Camera-type eye (tissue), 1 donor: ENCODE measurements around the gene RNF31. TPM values are rescaled to one million over a fixed set of nuclear protein-coding genes. Genes with fewer than 3 reads are reported as not detected.

Experiments used
- total RNA-seq: library from RNA; depleted of rRNA; stranded (reverse); fragments of >200 nt; gene quantifications from one replicate; pipeline ENCODE4 v1.2.3, GENCODE V29; 2014

RNF31 gene
- total RNA-seq, result 72.5 TPM

DNA sequence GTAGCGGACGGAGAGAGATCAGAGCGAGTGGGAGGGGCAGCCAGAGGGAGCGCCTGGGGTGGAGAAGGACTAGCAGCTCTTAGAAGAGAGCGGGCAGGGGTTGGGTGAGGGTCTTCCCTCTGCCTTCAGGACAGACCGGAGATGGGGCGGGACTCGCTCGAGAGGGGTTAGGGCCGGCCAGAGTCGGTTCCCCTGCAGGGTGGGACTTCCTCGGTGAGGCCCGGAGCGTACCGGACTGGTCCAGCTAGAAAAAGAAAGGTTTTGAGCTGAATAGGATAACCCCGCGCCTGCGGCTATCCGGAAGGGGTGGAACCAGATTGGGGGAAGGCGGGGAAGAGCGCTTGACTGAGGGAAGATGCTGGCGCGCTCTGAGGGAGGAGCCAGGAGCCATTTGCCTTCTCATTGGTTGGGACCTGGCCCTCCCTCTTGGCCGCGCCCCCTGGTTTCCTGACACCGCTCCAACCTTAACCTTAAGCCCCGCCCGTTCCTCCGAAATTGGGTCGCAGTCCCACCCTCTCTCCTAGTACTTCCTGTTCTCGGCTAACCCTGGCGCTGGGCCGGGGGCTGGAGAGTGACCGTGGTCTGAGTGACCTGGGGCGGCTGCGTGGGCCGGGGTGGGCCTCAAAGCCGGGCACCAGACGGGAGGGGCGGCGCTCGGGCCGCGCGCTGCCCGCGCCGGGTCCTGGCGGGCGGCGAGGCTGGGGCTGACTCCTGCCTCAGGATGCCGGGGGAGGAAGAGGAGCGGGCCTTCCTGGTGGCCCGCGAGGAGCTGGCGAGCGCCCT is at the start of gene RNF31:
Gene RNF31, plus strand, starts transcription at position 521 of the 783 bp plus-strand sequence. Its CDS starts 201 bp downstream, at position 722.

DNA sequence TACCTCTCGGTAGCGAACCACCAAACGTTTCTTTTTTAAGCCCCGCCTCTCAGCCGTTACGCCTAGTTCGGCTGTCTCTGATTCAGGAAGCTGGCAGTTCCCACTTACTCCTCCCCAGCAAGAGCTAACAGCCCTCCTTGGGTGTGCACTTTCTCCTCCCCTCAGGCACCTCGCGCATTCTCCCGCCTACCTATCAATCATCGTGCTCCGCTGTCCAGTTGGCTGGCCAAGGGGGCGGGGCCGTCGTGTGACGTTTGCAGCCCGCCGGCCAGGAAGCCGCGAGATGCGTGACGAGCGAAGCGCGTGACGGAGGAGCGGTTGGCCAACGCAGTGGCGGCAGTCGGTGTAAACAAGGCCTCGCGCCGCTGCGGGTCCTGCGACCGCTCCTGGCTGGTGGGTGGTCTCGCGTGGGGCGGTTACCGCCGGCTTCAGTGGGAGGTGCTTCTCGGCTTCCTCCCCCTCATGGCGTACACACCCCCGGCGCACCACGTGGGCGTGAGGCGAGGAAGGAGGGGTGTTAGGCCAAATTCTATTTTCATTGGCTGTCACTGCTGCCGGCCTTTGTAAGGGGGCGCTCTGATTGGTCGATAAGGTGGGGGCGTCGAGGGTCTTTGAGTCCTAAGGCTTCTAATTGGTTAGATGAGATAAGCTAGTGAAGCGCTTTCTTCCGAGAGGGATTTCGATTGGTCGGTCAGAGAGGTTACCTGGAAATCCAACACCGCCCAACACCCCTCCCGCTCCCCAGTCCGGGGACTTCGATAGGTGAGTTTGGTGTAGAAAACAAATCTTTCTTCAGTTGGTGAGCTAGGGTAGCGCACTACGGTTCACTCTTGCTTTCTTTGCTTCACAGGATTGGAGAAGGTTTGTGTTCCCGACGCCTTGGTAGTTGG is 32.5 kb upstream of the RNF31 start, which contains the start of the genes DCAF11 and NRL:
Gene DCAF11, plus strand, starts transcription at position 246 of the 890 bp plus-strand sequence. CDS start 818 bp downstream, outside the sequence.
Gene NRL, minus strand, starts transcription at position 418 of the 890 bp plus-strand sequence. CDS start 32,101 bp downstream, outside the sequence.

DNA sequence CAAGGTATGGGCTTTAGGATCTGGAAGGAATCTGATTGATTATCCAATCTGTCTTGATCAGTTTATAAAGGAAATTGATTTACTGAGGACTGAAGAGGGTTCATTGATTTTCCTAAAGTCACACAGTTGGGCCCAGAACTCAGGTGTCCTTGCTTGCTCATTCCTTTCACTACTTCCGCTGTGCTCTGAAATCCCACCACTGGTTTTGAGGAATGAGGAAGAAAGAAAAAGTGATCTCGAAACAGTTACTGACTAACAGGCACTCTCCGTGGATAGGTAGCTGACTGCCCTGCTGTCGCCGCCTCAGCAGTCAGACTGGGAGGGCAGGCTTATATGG is 16.9 kb upstream of the RNF31 start, which contains the start of gene FITM1:
Gene FITM1, plus strand, starts transcription at position 280 of the 337 bp plus-strand sequence. CDS start 905 bp downstream, outside the sequence.

DNA sequence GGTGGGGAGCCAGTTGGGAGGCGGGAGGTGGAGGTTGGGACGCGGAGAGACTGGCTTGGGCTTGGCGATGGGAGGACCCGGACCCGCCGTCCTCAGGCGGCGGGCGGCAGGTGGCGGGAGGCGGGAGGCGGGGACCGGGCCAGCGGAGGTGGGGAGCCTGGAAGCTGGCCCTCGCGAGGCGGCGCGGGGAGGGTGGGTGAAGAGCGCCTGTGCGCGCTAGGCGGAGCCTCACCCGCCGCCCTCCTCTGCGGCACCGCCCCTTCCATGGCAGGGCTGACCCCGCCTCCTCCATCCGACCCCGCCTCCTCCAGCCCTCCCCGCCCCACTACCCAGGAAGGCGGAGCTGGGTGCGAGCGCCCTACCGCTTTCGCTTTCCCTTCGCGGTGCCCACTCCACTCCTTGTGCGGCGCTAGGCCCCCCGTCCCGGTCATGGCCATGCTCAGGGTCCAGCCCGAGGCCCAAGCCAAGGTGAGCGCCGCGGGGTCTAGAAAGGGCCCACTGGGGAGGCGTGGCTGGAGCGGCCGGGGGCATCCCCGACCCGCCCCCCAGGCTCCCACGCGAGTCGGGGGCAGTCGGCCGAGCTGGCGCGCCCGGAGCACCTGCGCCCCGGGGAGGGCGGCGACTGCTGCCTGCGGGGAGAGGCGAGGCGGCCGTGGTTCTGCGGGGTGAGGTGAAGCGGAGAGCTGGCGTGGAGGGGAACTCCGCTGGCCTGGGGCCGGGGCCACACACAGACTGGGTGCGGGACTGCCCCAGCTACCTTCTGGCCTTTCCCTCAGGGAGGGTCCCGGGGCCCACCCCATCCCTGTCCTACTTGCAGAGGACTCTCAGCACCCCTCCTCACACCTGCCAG is 11.2 kb upstream of the RNF31 start, which contains the start of gene PSME1:
Gene PSME1, plus strand, starts transcription at position 361 of the 850 bp plus-strand sequence. Its CDS starts 69 bp downstream, at position 430.

DNA sequence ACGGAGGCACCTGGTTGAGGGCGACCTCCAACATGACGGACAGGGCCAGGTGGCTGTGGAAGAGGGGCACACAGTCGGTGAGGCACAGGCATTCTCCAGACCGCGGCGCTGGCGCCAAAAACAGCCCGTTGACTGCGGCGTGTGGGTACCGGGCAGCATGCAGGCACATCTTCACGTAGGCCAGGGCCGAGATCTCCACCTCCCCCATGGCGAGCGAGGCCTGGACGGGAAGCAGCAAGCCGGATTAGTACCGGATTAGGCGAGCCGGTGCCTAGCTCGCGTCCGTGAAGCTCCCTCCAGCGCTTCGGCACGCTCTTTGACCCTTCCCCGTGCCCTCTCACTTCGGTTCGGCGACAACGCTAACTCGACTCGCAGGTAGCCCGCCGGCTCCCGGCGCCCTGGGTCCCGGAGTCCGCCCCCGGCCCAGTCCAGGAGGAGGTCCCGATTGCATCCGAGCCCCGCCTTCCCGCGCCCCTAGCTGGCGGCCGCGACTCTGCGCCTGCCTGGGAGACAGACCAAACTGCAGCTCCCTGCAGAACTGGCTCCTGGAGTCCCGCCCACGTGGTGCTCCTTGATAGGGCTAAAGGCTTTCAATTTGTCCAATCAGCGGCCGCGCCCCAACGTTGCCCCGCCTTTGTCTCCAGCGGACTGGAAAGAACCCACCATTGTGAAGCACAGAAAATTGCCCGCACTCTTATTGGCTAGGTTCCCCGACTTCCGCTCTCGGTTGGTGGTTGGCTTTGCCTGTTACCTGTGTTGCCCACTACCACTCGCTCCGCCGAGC is 6.0 kb upstream of the RNF31 start, which contains the start of gene EMC9:
Gene EMC9, minus strand, starts transcription at position 495 of the 784 bp plus-strand sequence. Its CDS starts 287 bp downstream, at position 208.

DNA sequence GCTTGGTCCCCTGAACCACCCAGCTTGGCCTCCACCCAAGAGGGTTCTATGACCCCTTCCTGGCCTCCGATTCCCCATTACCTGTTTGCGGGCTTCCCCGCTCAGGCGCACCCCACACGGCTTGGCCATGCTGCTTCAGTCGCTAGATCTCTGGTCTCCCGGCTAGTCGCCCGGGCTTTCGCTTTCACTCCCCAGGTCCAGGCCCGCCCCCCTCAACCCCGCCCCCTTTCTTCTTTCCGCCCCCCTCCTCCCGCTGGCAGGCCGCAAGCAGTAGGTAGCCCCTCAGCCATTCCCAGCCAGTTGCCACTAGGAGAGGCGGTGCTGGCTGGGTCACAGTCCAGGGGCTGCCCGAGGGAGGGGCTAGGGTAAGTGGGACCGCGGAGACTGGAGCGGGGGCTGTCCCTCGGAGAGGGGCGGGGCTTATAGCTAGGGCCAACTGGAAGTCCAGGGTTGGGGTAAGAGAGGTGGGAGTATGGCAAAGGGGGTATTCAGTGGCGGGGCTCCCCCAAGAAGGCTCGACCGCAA is 783 bp upstream of the RNF31 start, which contains the start of gene PSME2:
Gene PSME2, minus strand, starts transcription at position 158 of the 525 bp plus-strand sequence. Its CDS starts 29 bp downstream, at position 129.

DNA sequence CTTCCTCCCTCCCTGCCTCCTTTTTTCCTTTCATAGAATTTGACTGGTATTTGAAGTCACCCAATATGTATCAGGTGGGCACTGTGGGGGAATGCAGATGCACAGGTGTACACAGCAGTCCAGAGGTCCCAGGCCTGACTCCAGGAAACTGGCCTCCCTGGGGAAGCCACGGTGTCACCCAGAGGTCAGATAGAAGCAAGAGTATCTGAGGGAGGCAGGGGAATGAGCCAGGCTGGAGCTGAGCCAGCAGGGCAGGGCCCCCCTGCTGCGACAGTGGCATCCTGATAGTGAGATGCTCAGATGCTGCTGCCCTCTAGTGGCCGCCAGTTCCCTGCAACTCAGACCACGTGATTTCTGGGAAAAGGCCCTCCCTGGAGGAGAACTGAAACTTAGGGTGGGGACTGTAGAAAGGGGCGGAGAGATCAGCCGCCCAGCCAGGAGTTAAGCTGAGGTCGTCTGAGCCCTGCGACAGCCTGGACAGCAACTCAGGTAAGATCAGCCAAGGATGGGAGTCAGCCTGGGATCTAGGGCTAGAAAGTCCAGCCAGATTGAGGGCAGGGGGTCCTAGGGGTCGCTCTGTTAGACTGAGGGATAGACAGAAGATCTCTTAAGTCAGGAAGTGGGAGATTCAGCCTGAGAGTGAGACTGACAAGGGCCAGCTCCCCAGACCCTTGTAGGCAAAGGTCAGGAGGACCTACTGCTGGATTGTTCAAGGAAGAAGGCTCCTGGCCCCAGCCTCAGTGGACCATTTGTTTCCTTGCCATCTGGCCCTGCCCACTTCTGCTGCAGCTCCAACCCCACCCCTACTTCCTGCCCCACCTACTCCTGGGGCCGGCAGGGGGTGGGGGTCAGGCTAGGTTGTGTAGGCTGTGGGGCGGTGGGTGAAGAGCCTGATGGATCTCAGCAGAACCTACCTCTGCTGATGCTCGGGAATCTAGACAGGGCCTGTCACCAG is 13.8 kb downstream of the RNF31 start, which contains the start of gene IRF9:
Gene IRF9, plus strand, starts transcription at position 416 of the 955 bp plus-strand sequence. CDS start 880 bp downstream, outside the sequence.

DNA sequence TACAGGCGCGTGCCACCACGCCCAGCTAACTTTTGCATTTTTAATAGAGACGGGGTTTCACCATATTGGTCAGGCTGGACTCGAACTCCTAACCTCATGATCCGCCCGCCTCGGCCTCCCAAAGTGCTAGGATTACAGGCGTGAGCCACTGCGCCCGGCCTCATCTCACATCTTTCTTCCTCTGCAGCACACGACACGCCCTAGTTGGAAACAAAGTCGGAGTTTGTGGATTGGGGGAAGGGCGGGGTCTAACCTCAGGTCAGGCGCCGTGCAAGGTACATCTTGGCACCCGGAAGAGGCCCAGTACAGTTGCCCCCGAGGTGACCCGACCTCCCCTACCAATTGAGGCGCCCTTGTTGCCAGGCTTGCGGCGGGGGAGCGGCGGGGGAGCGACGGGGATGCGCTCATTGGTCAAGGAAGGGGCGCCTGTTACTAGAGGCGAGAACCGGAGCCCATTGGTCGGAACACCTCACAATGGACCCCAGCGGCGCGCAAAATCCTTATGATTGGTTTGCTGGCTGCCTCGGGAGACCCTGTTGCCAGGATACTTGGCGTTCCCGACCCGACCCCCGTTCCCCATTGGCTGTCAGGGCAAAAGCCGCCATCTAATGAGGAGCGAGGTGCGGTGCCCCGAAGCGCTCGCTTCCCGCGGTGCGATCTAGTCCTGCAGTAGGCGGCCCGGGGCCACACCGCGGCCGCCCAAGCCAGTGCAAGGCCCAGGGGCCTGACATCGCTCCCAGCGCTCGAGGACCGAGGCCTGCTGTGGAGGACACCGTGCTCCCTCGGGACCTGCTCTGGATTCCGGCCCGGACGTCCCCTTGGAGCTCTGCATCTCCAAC is 24.3 kb downstream of the RNF31 start, which contains the start of gene REC8:
Gene REC8, plus strand, starts transcription at position 659 of the 839 bp plus-strand sequence. CDS start 473 bp downstream, outside the sequence.

DNA sequence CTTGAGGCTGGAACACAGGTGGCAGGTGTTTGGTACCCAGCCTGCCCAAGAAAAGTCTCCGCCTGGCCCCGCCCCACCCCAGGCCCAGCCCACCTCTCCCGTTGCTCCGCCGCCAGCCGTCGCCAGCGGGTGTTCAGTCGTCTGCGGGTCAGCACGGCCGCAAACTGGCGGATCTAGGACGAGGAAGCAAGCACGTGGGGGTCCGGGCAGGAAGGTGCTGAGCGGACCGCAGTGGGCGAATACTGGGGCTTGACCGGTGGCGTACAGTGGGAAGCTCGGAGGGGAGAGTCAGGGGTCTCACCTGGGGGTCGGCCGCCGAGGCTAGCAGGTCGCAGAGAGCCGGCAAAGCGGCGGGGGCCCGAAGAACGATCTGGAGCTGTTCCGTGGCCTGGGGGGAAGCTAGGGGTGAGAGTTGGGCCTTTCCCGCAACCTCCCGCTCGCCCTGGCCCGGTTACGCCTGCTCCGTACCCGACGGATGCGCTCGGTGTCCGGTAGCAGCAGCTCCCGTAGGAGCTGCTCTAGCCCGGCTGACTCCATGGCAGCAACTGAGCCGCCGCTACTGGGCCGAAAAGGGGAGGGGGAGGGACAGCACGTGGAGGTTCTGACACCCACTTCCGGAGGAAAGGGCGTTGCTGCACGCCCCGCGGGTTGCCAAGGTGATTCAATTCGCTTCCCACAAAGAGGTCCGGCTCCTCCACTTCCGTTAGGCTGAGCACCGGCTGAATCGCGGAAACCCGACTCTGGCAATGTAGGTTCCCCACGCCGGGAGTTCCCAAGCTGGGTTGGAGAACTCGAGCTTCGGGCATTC is 41.2 kb downstream of the RNF31 start, which contains the start of gene IPO4:
Gene IPO4, minus strand, starts transcription at position 566 of the 808 bp plus-strand sequence. Its CDS starts 29 bp downstream, at position 537.

DNA sequence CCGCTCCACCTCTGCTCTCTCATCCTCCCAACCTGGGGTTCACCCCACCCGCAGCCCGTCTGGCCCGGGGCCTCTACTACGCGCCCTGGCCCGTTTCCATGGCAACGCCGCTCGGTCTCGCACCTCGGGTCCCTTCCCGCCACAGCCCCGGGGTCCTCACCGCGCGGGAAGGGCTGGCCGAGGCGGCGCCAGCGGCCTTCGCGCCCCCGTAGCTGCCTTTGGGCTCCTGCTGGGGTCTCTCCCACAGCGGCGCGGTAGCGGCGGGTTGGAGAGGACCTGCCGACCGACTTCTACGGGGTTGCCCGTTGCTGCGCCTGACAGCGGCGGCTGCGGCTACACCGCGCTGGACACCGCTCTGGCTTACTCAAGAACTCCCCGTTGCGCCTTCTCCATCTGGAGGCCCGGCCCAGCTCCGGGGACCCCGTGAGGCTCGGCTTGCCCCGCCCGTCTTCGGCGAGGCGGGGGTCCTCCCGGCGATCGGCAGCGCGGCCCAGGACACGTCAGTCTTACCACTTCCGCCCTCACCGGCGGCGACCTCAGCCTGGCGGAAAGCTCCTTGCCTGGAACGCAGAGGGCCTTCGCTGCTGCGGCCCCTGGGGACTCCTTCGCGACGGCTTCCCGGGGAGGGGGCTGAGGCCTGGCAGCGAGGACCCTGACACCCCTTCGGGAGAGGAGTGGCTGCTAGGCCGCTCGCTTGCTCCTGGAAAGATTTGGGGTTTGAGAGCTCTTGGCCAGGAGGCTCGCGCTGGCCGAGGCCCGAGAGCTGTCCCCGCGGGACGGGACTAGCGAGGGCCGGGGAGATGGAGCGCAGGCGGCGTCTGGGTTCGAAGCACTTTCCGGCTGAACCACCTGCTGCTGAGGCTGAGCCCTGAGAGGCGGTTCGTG is 48.1 kb downstream of the RNF31 start, which contains the start of gene TM9SF1:
Gene TM9SF1, minus strand, starts transcription at position 256 of the 885 bp plus-strand sequence. CDS start 422 bp downstream, outside the sequence.

Other genes with a start within 250 kb of the RNF31 start
- 13.3 TPM for gene DHRS4, start 193.7 kb upstream of the RNF31 start, total RNA-seq
- 7.7 TPM for gene DHRS4L2, start 158.6 kb upstream of the RNF31 start, total RNA-seq
- gene CARMIL3, start 95.5 kb upstream of the RNF31 start, total RNA-seq, result 7.8 TPM
- gene CPNE6, start 75.9 kb upstream of the RNF31 start, total RNA-seq, result 5.9 TPM
- 11.2 TPM for gene PCK2, start 53.2 kb upstream of the RNF31 start, total RNA-seq
- gene DCAF11, start 32.7 kb upstream of the RNF31 start, total RNA-seq, result 67.2 TPM
- gene NRL, start 32.5 kb upstream of the RNF31 start, total RNA-seq, result 394 TPM
- gene FITM1, start 16.8 kb upstream of the RNF31 start, total RNA-seq, result 11.4 TPM
- gene PSME1, start 11.3 kb upstream of the RNF31 start, total RNA-seq, result 58.5 TPM
- 15.1 TPM for gene EMC9, start 5.9 kb upstream of the RNF31 start, total RNA-seq
- gene PSME2, start 888 bp upstream of the RNF31 start, total RNA-seq, result 28.6 TPM
- 35.1 TPM for gene IRF9, start 13.8 kb downstream of the RNF31 start, total RNA-seq
- 22.4 TPM for gene REC8, start 24.6 kb downstream of the RNF31 start, total RNA-seq
- gene IPO4, start 41.3 kb downstream of the RNF31 start, total RNA-seq, result 19.1 TPM
- 58.9 TPM for gene TM9SF1, start 47.9 kb downstream of the RNF31 start, total RNA-seq
- gene TSSK4, start 58.2 kb downstream of the RNF31 start, total RNA-seq, result not detected
- 53.5 TPM for gene CHMP4A, start 66.0 kb downstream of the RNF31 start, total RNA-seq
- gene MDP1, start 68.6 kb downstream of the RNF31 start, total RNA-seq, result 20.5 TPM
- gene NEDD8, start 84.9 kb downstream of the RNF31 start, total RNA-seq, result 61.8 TPM
- gene GMPR2, start 85.4 kb downstream of the RNF31 start, total RNA-seq, result 62.6 TPM
- 44.8 TPM for gene TINF2, start 95.1 kb downstream of the RNF31 start, total RNA-seq
- 6.2 TPM for gene TGM1, start 115.7 kb downstream of the RNF31 start, total RNA-seq
- 26.6 TPM for gene RABGGTA, start 124.1 kb downstream of the RNF31 start, total RNA-seq
- gene DHRS1, start 152.3 kb downstream of the RNF31 start, total RNA-seq, result 19.4 TPM
- 21.8 TPM for gene NOP9, start 152.4 kb downstream of the RNF31 start, total RNA-seq
- gene CIDEB, start 160.5 kb downstream of the RNF31 start, total RNA-seq, result 17.5 TPM
- gene LTB4R2, start 162.6 kb downstream of the RNF31 start, total RNA-seq, result 6.9 TPM
- gene LTB4R, start 164.0 kb downstream of the RNF31 start, total RNA-seq, result 2.7 TPM
- 13.0 TPM for gene ADCY4, start 187.6 kb downstream of the RNF31 start, total RNA-seq
- 4.4 TPM for gene RIPK3, start 192.5 kb downstream of the RNF31 start, total RNA-seq
- 67.8 TPM for gene NFATC4, start 220.7 kb downstream of the RNF31 start, total RNA-seq